Ectodermal cell (in vitro differentiated cells): Measurements from ENCODE around the gene C6orf58.

Source experiments
- H3K27ac ChIP-seq: 2 replicates; pipeline ENCODE4 v1.7.0; 2013; ENCODE audit warnings: mild to moderate bottlenecking, low read depth, low read length; ENCODE audit not compliant: insufficient read depth, poor library complexity, severe bottlenecking
- H3K27me3 ChIP-seq: 2 replicates; pipeline ENCODE4 v1.7.0; 2013; ENCODE audit warnings: mild to moderate bottlenecking, low read length; ENCODE audit not compliant: insufficient read depth, control insufficient read depth, poor library complexity, severe bottlenecking
- H3K36me3 ChIP-seq: one replicate; pipeline ENCODE4 v1.7.0; 2013; ENCODE audit warnings: low read length; ENCODE audit not compliant: control insufficient read depth, insufficient read depth
- H3K4me1 ChIP-seq: one replicate; pipeline ENCODE4 v1.7.0; 2013; ENCODE audit warnings: low read length; ENCODE audit not compliant: control insufficient read depth, insufficient read depth
- H3K4me3 ChIP-seq: 2 replicates; pipeline ENCODE4 v1.7.0; 2013; ENCODE audit warnings: low read depth, low read length, control low read depth; ENCODE audit not compliant: insufficient read depth
- H3K9me3 ChIP-seq: 2 replicates; pipeline ENCODE4 v1.7.0; 2013; ENCODE audit warnings: mild to moderate bottlenecking, low read length, moderate library complexity; ENCODE audit not compliant: control insufficient read depth
- WGBS, 2 experiments: methylation state at CpG; one replicate each; pipeline ENCODE4 v1.1.7; 2013; ENCODE audit warnings: missing lambda C conversion rate in 2 of 2; 5-methylcytosine and 5-hydroxymethylcytosine counted together

C6orf58 gene

GRCh38 chr6:127637830-127638409 is 60.9 kb downstream of the C6orf58 start:
- Histone ChIP-seq H3K4me3 (no peak overlapping the region), H3K27me3 (no peaks in the 10 kb centered on the region), H3K27ac (no peak overlapping the region), H3K36me3 (no peaks in the 10 kb centered on the region), H3K4me1 (no peaks in the 10 kb centered on the region), H3K9me3 (no peaks in the 10 kb centered on the region)
- WGBS, 2 experiments, result 64 to 80% methylated on average over 2 to 5 of the region's 5 CpGs
